ENCODE data around the gene PGGHG.
A peak's percentile ranks its signal among the peaks of the same experiment; 100 is the strongest.
"Not testable (repeated sequence)": the region's sequence is repeated elsewhere in the genome, so short reads cannot be mapped to it uniquely, and the experiment has no call there.

Gene PGGHG

GRCh38 chr11:304061-304506, 15.2 kb downstream of the PGGHG start:
- H3K4me3 ChIP-seq (ENCODE audit: low read depth, low read length) = no peak overlapping the region
- TF ChIP-seq CTCF (IDR thresholded peaks at IDR 0.05; ENCODE audit: low read depth, low read length) = no peak
- in situ Hi-C loops (cut with HindIII; ENCODE audit: low sequenced_read_pairs) = no loop called here
- no peak for DNase-seq (ENCODE audit: low read depth, low spot score)

- in situ Hi-C loops (cut with HindIII; ENCODE audit: low sequenced_read_pairs) = no loop called here
Measured at GRCh38 chr11:304915-305843, 16.3 kb downstream of the PGGHG start.

GRCh38 chr11:305844-306211, 16.9 kb downstream of the PGGHG start:
- in situ Hi-C loops (cut with HindIII; ENCODE audit: low sequenced_read_pairs) = no loop called here
- no peak for DNase-seq (ENCODE audit: low read depth, low spot score)
- no peak for TF ChIP-seq CTCF (IDR thresholded peaks at IDR 0.05; ENCODE audit: low read depth, low read length)
- no peak overlapping the region for H3K4me3 ChIP-seq (ENCODE audit: low read depth, low read length)

More at GRCh38 chr11:304915-305843, 16.3 kb downstream of the PGGHG start:
- no peak overlapping the region for H3K4me3 ChIP-seq (ENCODE audit: low read depth, low read length)
- TF ChIP-seq CTCF (IDR thresholded peaks at IDR 0.05; ENCODE audit: low read depth, low read length) = peak; percentile 82
- peak; percentile 81 for DNase-seq (ENCODE audit: low read depth, low spot score)

- TF ChIP-seq CTCF (IDR thresholded peaks at IDR 0.05; ENCODE audit: low read depth, low read length) = no peak
- in situ Hi-C loops (cut with HindIII; ENCODE audit: low sequenced_read_pairs) = no loop called here
- no peak for DNase-seq (ENCODE audit: low read depth, low spot score)
- no peak overlapping the region for H3K4me3 ChIP-seq (ENCODE audit: low read depth, low read length)
Measured at GRCh38 chr11:306645-307371, 17.9 kb downstream of the PGGHG start.

GRCh38 chr11:307766-308708, 19.1 kb downstream of the PGGHG start, which contains the start of gene IFITM2:
IFITM2 (plus strand) TSS chr11:307816; CDS start chr11:308193, 377 bp downstream.
- DNase-seq (ENCODE audit: low read depth, low spot score) = peak; percentile 84

GRCh38 chr11:308740-309665, 20.1 kb downstream of the PGGHG start:
- in situ Hi-C loops (cut with HindIII; ENCODE audit: low sequenced_read_pairs); DNase-seq (ENCODE audit: low read depth, low spot score): not testable (repeated sequence)
- H3K4me3 ChIP-seq (ENCODE audit: low read depth, low read length) = peak overlapping the region; percentile 54

More at GRCh38 chr11:307766-308708, 19.1 kb downstream of the PGGHG start, which contains the start of gene IFITM2:
- peak; percentile 3 for TF ChIP-seq CTCF (IDR thresholded peaks at IDR 0.05; ENCODE audit: low read depth, low read length)
- in situ Hi-C loops (cut with HindIII; ENCODE audit: low sequenced_read_pairs) = not testable (repeated sequence)
- peak within 1 kb of the TSS; percentile 54 for H3K4me3 ChIP-seq (ENCODE audit: low read depth, low read length)

- peak overlapping the region; percentile 54 for H3K4me3 ChIP-seq (ENCODE audit: low read depth, low read length)
- DNase-seq (ENCODE audit: low read depth, low spot score); in situ Hi-C loops (cut with HindIII; ENCODE audit: low sequenced_read_pairs): not testable (repeated sequence)
Measured at GRCh38 chr11:309979-310572, 21.1 kb downstream of the PGGHG start.

- in situ Hi-C loops (cut with HindIII; ENCODE audit: low sequenced_read_pairs); DNase-seq (ENCODE audit: low read depth, low spot score): not testable (repeated sequence)
- peak overlapping the region; percentile 29 for H3K4me3 ChIP-seq (ENCODE audit: low read depth, low read length)
Measured at GRCh38 chr11:311013-311748, 22.3 kb downstream of the PGGHG start.
